B cell (primary cell): ENCODE results near the gene IL22RA1. TPM values are rescaled to one million over a fixed set of nuclear protein-coding genes. Genes with fewer than 3 reads are reported as not detected.

Experiments
- ATAC-seq: fragments of 200-7000 bp; cut with Tn5 transposase; one replicate; pipeline ENCODE4 v1.10.0; 2021; ENCODE audit warnings: low read depth, mild to moderate bottlenecking, moderate number of reproducible peaks, moderate library complexity
- CTCF ChIA-PET: fragments of 350-600 bp; sonication (Branson Sonifier 250); formaldehyde crosslinking; loops from one replicate; lab custom pipeline; 2021; ENCODE audit warnings: antibody characterized with exemption, inconsistent platforms; lab: Charles Lee
- POLR2A ChIA-PET: fragments of 350-600 bp; sonication (Branson Sonifier 250); formaldehyde crosslinking; loops from one replicate; lab custom pipeline; 2021; ENCODE audit warnings: antibody characterized with exemption; lab: Charles Lee
- DNase-seq: peaks from one replicate; pipeline ENCODE4 v3.0.0; 2013
- H2AFZ ChIP-seq: 2 replicates; pipeline ENCODE4 v1.6.1; 2012; ENCODE audit warnings: mild to moderate bottlenecking, low read depth, low read length; ENCODE audit not compliant: insufficient read depth, poor library complexity, severe bottlenecking
- H3K27ac ChIP-seq, 2 donors: 1 replicate in 1 of 2; 2 replicates in 1 of 2; pipeline ENCODE4 v1.5.1; 2012 to 2013; ENCODE audit warnings: low read length in 2 of 2, mild to moderate bottlenecking in 2 of 2, moderate library complexity in 1 of 2
- H3K27me3 ChIP-seq, 4 experiments: fragments of 200-600 bp in 1 of 4; sonication (generic) in 1 of 4; replicated peaks in 1 of 4; 1 replicate in 2 of 4; 2 replicates in 2 of 4; pipeline versions ENCODE4 v1.6.1 to v1.7.0; 2013 to 2016; ENCODE audit warnings: low read length in 3 of 4, mild to moderate bottlenecking in 2 of 4, mixed read lengths in 1 of 4, moderate library complexity in 1 of 4; ENCODE audit not compliant: insufficient read depth in 4 of 4, control insufficient read depth in 3 of 4; ENCODE audit errors: control extremely low read depth in 1 of 4
- H3K36me3 ChIP-seq, 2 experiments: replicated peaks in 1 of 2; 1 replicate in 1 of 2; 2 replicates in 1 of 2; pipeline versions ENCODE4 v1.6.1 to v1.7.1; 2013; ENCODE audit warnings: low read length in 1 of 2; ENCODE audit not compliant: insufficient read depth in 2 of 2, control insufficient read depth in 1 of 2; ENCODE audit errors: control extremely low read depth in 1 of 2, extremely low read depth in 1 of 2
- H3K4me1 ChIP-seq, 2 donors: fragments of 200-600 bp in 1 of 2; sonication (generic) in 1 of 2; 1 replicate in 1 of 2; 2 replicates in 1 of 2; pipeline versions ENCODE4 v1.5.1 to v1.6.1; 2013 to 2017; ENCODE audit warnings: low read length in 2 of 2; ENCODE audit not compliant: control insufficient read depth in 2 of 2, insufficient read depth in 2 of 2
- H3K4me2 ChIP-seq: replicated peaks from 2 replicates; pipeline ENCODE3; 2012; ENCODE audit warnings: mild to moderate bottlenecking, low read depth, low read length; ENCODE audit not compliant: poor library complexity, severe bottlenecking
- H3K4me3 ChIP-seq, 5 experiments: fragments of 200-600 bp in 1 of 5; sonication (generic) in 1 of 5; 1 replicate in 3 of 5; 2 replicates in 2 of 5; pipeline versions ENCODE4 v1.5.1 to v1.7.0; 2011 to 2016; ENCODE audit warnings: low read length in 4 of 5, mild to moderate bottlenecking in 4 of 5, low read depth in 2 of 5, control low read depth in 1 of 5, moderate library complexity in 1 of 5; ENCODE audit not compliant: insufficient read depth in 1 of 5; ENCODE audit errors: control extremely low read depth in 1 of 5, extremely low read depth in 1 of 5
- H3K79me2 ChIP-seq: fragments of 200-600 bp; sonication (generic); one replicate; pipeline ENCODE4 v1.6.0; 2016; ENCODE audit warnings: low read length; ENCODE audit not compliant: control insufficient read depth, insufficient read depth
- H3K9ac ChIP-seq: fragments of 200-600 bp; sonication (generic); 2 replicates; pipeline ENCODE4 v1.6.1; 2017; ENCODE audit warnings: mild to moderate bottlenecking, low read length, moderate library complexity
- H3K9me3 ChIP-seq, 3 donors: one replicate each; pipeline versions ENCODE4 v1.6.1 to v1.7.1; 2013; ENCODE audit warnings: low read length in 2 of 3; ENCODE audit not compliant: control insufficient read depth in 2 of 3, insufficient read depth in 1 of 3; ENCODE audit errors: control extremely low read depth in 1 of 3
- H4K20me1 ChIP-seq: 2 replicates; pipeline ENCODE4 v1.6.0; 2012; ENCODE audit warnings: mild to moderate bottlenecking, low read length; ENCODE audit not compliant: insufficient read depth, control insufficient read depth, poor library complexity, severe bottlenecking
- H3K27ac Mint-ChIP-seq: one replicate; pipeline ENCODE4 v1.8.0; 2021; ENCODE audit warnings: mixed read lengths
- H3K27me3 Mint-ChIP-seq: one replicate; pipeline ENCODE4 v1.8.0; 2021; ENCODE audit warnings: mixed read lengths
- H3K4me1 Mint-ChIP-seq: one replicate; pipeline ENCODE4 v1.8.0; 2021; ENCODE audit warnings: mixed read lengths
- H3K4me3 Mint-ChIP-seq: one replicate; pipeline ENCODE4 v1.8.0; 2021; ENCODE audit warnings: mixed read lengths
- H3K9me3 Mint-ChIP-seq: one replicate; pipeline ENCODE4 v1.8.0; 2022; ENCODE audit warnings: mixed read lengths; ENCODE audit not compliant: insufficient read depth
- CTCF ChIP-seq: fragments of 200-600 bp; IDR thresholded peaks from one replicate; pipeline ENCODE4 v1.8.0; 2022; ENCODE audit warnings: antibody characterized with exemption, mild to moderate bottlenecking
- EZH2 ChIP-seq: IDR thresholded peaks from 2 replicates; pipeline ENCODE4 v1.6.1; 2012; ENCODE audit warnings: borderline replicate concordance, low read depth, mild to moderate bottlenecking, moderate library complexity, low read length; ENCODE audit not compliant: insufficient read depth, poor library complexity, severe bottlenecking
- WGBS: methylation state at CpG from one replicate; pipeline ENCODE4 v1.1.5; 2013; ENCODE audit warnings: missing lambda C conversion rate; ENCODE audit not compliant: insufficient coverage; 5-methylcytosine and 5-hydroxymethylcytosine counted together
- intact Hi-C: fragments of 100-400 bp; cut with micrococcal nuclease; formaldehyde crosslinking; loops from one replicate; pipeline ENCODE4 v1.10.0; 2022
- polyA plus RNA-seq: library from polyadenylated mRNA; depleted of rRNA; stranded (reverse); fragments of >200 nt; gene quantifications from 2 replicates; pipeline ENCODE4 v1.2.3, GENCODE V29; 2012
- total RNA-seq, 2 donors: library from RNA; stranded (reverse); fragments of 120-200 nt in 1 of 2; gene quantifications; 1 replicate in 1 of 2; 2 replicates in 1 of 2; pipeline versions ENCODE4 v1.2.3 to v1.2.4, GENCODE V29; 2013 to 2022

Gene IL22RA1
- total and polyA plus RNA-seq, 2 donors (not counting 1 experiment from before 2014, with no cell fraction given): 0.10 TPM

- POLR2A ChIA-PET: interaction anchor here (1.0 to 1.1 kb wide), 2 partner anchors 9 to 21 kb away, joined by 3 read pairs; no protein-coding TSS in a partner anchor
- no peak overlapping the region for H3K27ac Mint-ChIP-seq
Measured at GRCh38 chr1:24178407-24178806, 35.5 kb upstream of the IL22RA1 start.

GRCh38 chr1:24177161-24177560 lies 34.2 kb upstream of the IL22RA1 start:
- 74% methylated on average over 8 of the region's 10 CpGs for WGBS
- no peaks in the 10 kb centered on the region for H3K27me3 Mint-ChIP-seq
- ATAC-seq: no peak
- Histone ChIP-seq H3K9me3 (peaks cover 0 to 5% (median 3%) of the 10 kb centered on the region in 3 donors), H3K36me3 (peaks cover 0 to 54% of the 10 kb centered on the region in 2 experiments), H3K4me3 (no peak overlapping the region), H3K27me3 (no peaks in the 10 kb centered on the region), H3K27ac (no peak overlapping the region), H3K4me2 (no peak overlapping the region), H3K79me2 (peaks cover 93% of the 10 kb centered on the region), H3K9ac (no peak overlapping the region), H2AFZ (no peak overlapping the region), H4K20me1 (peaks cover 38% of the 10 kb centered on the region), H3K4me1 (peaks cover 0 to 8% of the 10 kb centered on the region in 2 donors)
- peak overlapping the region; percentile 74 for H3K27ac Mint-ChIP-seq
- no peaks in the 10 kb centered on the region for H3K9me3 Mint-ChIP-seq
- TF ChIP-seq EZH2 (no peak), CTCF (no peak)
- peaks cover 59% of the 10 kb centered on the region for H3K4me1 Mint-ChIP-seq
- peak overlapping the region; percentile 23 for H3K4me3 Mint-ChIP-seq
- DNase-seq: no peak
- intact Hi-C loops: no loop called here
- ChIA-PET POLR2A (no interaction called here), CTCF (no interaction called here)

More at GRCh38 chr1:24178407-24178806, 35.5 kb upstream of the IL22RA1 start:
- 100% methylated on average over 1 of the region's 3 CpGs for WGBS
- Histone ChIP-seq H3K4me2 (no peak overlapping the region), H3K27ac (no peak overlapping the region), H3K79me2 (peaks cover 95% of the 10 kb centered on the region), H4K20me1 (peaks cover 42% of the 10 kb centered on the region), H3K9ac (no peak overlapping the region), H3K27me3 (no peaks in the 10 kb centered on the region), H3K36me3 (peaks cover 0 to 47% of the 10 kb centered on the region in 2 experiments), H3K4me1 (peaks cover 0 to 8% of the 10 kb centered on the region in 2 donors), H3K9me3 (peaks cover 0 to 5% (median 3%) of the 10 kb centered on the region in 3 donors), H3K4me3 (no peak overlapping the region), H2AFZ (no peak overlapping the region)
- TF ChIP-seq EZH2 (no peak), CTCF (no peak)
- Mint-ChIP-seq H3K4me3 (no peak overlapping the region), H3K27me3 (no peaks in the 10 kb centered on the region), H3K9me3 (no peaks in the 10 kb centered on the region), H3K4me1 (peaks cover 67% of the 10 kb centered on the region)
- CTCF ChIA-PET: interaction anchor here (0.9 to 2.5 kb wide), 7 partner anchors 20 to 413 kb away, joined by 3 to 7 read pairs (median 3); no protein-coding TSS in a partner anchor
- intact Hi-C loops: no loop called here
- ATAC-seq: no peak
- DNase-seq: no peak
